A673 (cell line): ENCODE measurements around the gene GRIFIN. TPM values are rescaled to one million over a fixed set of nuclear protein-coding genes. Genes with fewer than 3 reads are reported as not detected.

Source experiments
- BruUV-seq: library from RNA; stranded (reverse); fragments of 400-500 nt; replicated peaks from 2 replicates; lab custom pipeline; 2021; lab: Mats Ljungman, UMichigan
- CTCF ChIA-PET: fragments of 300-600 bp; sonication (Branson Sonifier 250); formaldehyde crosslinking; loops from one replicate; lab custom pipeline; 2022; ENCODE audit warnings: antibody characterized with exemption; lab: Charles Lee
- POLR2A ChIA-PET: fragments of 300-600 bp; sonication (Branson Sonifier 250); formaldehyde crosslinking; loops from one replicate; lab custom pipeline; 2022; ENCODE audit warnings: antibody characterized with exemption; ENCODE audit not compliant: low non-redundant PET; lab: Charles Lee
- DNase-seq: peaks from one replicate; pipeline ENCODE4 v3.0.0-alpha.2; 2015; ENCODE audit warnings: low spot score
- H3K27ac ChIP-seq: fragments of 200-600 bp; sonication (generic); 2 replicates; pipeline ENCODE4 v1.5.1; 2016; ENCODE audit warnings: mixed run types, low read depth, mild to moderate bottlenecking, mixed read lengths, antibody characterized with exemption, low read length; ENCODE audit not compliant: poor library complexity, severe bottlenecking
- H3K27me3 ChIP-seq: fragments of 200-600 bp; sonication (generic); replicated peaks from 2 replicates; pipeline ENCODE4 v1.6.1; 2017; ENCODE audit warnings: mixed run types, low read depth, mild to moderate bottlenecking, mixed read lengths, antibody characterized with exemption, low read length; ENCODE audit not compliant: insufficient read depth, poor library complexity
- H3K36me3 ChIP-seq: fragments of 200-600 bp; sonication (generic); 2 replicates; pipeline ENCODE4 v1.6.1; 2016; ENCODE audit warnings: mixed run types, mild to moderate bottlenecking, mixed read lengths, antibody characterized with exemption, low read length; ENCODE audit not compliant: insufficient read depth, poor library complexity, severe bottlenecking
- H3K4me1 ChIP-seq: fragments of 200-600 bp; sonication (generic); 2 replicates; pipeline ENCODE4 v1.6.1; 2017; ENCODE audit warnings: mixed run types, mild to moderate bottlenecking, mixed read lengths, antibody characterized with exemption, low read length; ENCODE audit not compliant: insufficient read depth, poor library complexity, severe bottlenecking
- H3K4me3 ChIP-seq: fragments of 200-600 bp; sonication (generic); 2 replicates; pipeline ENCODE4 v1.5.1; 2016; ENCODE audit warnings: low read depth, mixed run types, mild to moderate bottlenecking, mixed read lengths, low read length; ENCODE audit not compliant: poor library complexity, severe bottlenecking
- H3K9me3 ChIP-seq: fragments of 200-600 bp; sonication (generic); 2 replicates; pipeline ENCODE4 v1.6.1; 2016; ENCODE audit warnings: mixed run types, low read depth, mild to moderate bottlenecking, mixed read lengths, antibody characterized with exemption, low read length; ENCODE audit not compliant: poor library complexity, severe bottlenecking
- CTCF ChIP-seq: fragments of 300-800, 200-600 bp; sonication (generic); conservative IDR thresholded peaks from 2 replicates; pipeline ENCODE4 v1.5.1; 2017; ENCODE audit warnings: low read depth, mild to moderate bottlenecking, antibody characterized with exemption, low read length, moderate library complexity, mixed read lengths
- EZH2 ChIP-seq: fragments of 200-600 bp; sonication (generic); IDR thresholded peaks from 2 replicates; pipeline ENCODE4 v1.6.1; 2017; ENCODE audit warnings: borderline replicate concordance, low read depth, mild to moderate bottlenecking, mixed read lengths, antibody characterized with exemption, low read length; ENCODE audit not compliant: poor library complexity, severe bottlenecking
- intact Hi-C: fragments of 100-400 bp; cut with micrococcal nuclease; formaldehyde crosslinking; loops from one replicate; pipeline ENCODE4 v1.10.0; 2022; ENCODE audit not compliant: unreplicated experiment
- total RNA-seq: library from RNA; stranded (reverse); gene quantifications from 2 replicates; pipeline ENCODE4 v1.2.3, GENCODE V29; 2021

The GRIFIN gene
- total RNA-seq, 1 experiment from 2014 or later: not detected

- Histone ChIP-seq H3K4me1 (peaks cover 22% of the 10 kb centered on the region), H3K9me3 (no peaks in the 10 kb centered on the region), H3K27ac (no peak overlapping the region), H3K4me3 (no peak overlapping the region), H3K27me3 (no peaks in the 10 kb centered on the region), H3K36me3 (no peaks in the 10 kb centered on the region)
- POLR2A ChIA-PET: no interaction called here
- intact Hi-C loops: no loop called here
- BruUV-seq: no TSS peak
- DNase-seq: no peak
- CTCF ChIA-PET: interaction anchor here (0.5 kb wide), 1 partner anchor 65 kb away, joined by 4 read pairs; no protein-coding TSS in a partner anchor
- no peak for TF ChIP-seq CTCF
- TF ChIP-seq EZH2: no peak
Observed at GRCh38 chr7:2488681-2489080, 12.5 kb upstream of the GRIFIN start.

GRCh38 chr7:2488272-2488645, 12.1 kb upstream of the GRIFIN start:
- DNase-seq: no peak
- Histone ChIP-seq H3K27ac (no peak overlapping the region), H3K27me3 (no peaks in the 10 kb centered on the region), H3K4me3 (no peak overlapping the region), H3K9me3 (no peaks in the 10 kb centered on the region), H3K4me1 (peaks cover 22% of the 10 kb centered on the region), H3K36me3 (no peaks in the 10 kb centered on the region)
- TF ChIP-seq EZH2 (no peak), CTCF (no peak)
- intact Hi-C loops: no loop called here
- BruUV-seq: no TSS peak
- CTCF ChIA-PET: interaction anchor here (0.5 kb wide), 1 partner anchor 65 kb away, joined by 4 read pairs; no protein-coding TSS in a partner anchor
- POLR2A ChIA-PET: no interaction called here

- CTCF ChIA-PET: no interaction called here
- H3K27me3 ChIP-seq: no peaks in the 10 kb centered on the region
- H3K9me3 ChIP-seq: no peaks in the 10 kb centered on the region
- H3K4me3 ChIP-seq: no peak overlapping the region
- intact Hi-C loops: no loop called here
- POLR2A ChIA-PET: no interaction called here
- no TSS peak for BruUV-seq
- H3K27ac ChIP-seq: no peak overlapping the region
- H3K36me3 ChIP-seq: no peaks in the 10 kb centered on the region
- peaks cover 22% of the 10 kb centered on the region for H3K4me1 ChIP-seq
- no peak for TF ChIP-seq CTCF
- TF ChIP-seq EZH2: no peak
- DNase-seq: peak; percentile 66
Observed at GRCh38 chr7:2487586-2488271, 11.5 kb upstream of the GRIFIN start.
